ENCODE measurements around the gene MDFIC2. TPM values are rescaled to one million over a fixed set of nuclear protein-coding genes. Genes with fewer than 3 reads are reported as not detected.

MDFIC2 gene
- total and polyA plus RNA-seq, 2 donors (not counting 3 experiments of a cell fraction or from before 2014, with no cell fraction given) = not detected

DNA sequence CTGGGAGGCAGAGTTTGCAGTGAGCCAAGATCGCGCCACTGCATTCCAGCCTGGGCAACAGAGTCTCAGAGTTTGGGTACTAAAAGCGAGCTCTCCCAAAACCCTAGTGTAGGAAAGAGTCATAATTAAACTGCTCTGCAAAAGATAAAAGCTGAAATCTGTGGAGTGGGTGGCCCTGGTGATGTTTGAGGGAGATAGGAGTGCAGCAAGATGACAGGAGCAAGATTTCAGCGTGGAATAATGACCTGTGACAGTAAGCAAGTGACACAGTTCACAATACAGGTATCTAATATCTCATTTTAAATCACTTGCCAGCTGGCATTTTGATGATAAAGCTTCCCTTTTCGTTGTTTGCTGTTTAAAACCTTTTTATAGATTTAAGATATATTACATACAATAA is 79.3 kb downstream of the MDFIC2 start:
- dilution Hi-C loops (cut with MboI; ENCODE audit: extremely low pct_ligation_motif_present, low sequenced_read_pairs) = no loop called here
- intact Hi-C loops (cut with micrococcal nuclease) = no loop called here
- no peak overlapping the region for H3K4me3 ChIP-seq (replicated peaks in 1 of 3; ENCODE audit: insufficient read depth in 1 of 3, low read depth in 1 of 3, low read length in 3 of 3)
- H3K9me3 ChIP-seq (replicated peaks; ENCODE audit: control insufficient read depth, insufficient read depth, low read length) = no peaks in the 10 kb centered on the region
- H3K36me3 ChIP-seq (ENCODE audit: control insufficient read depth in 2 of 2, extremely low read depth in 1 of 2, insufficient read depth in 2 of 2, low read length in 2 of 2) = no peaks in the 10 kb centered on the region
- no peak overlapping the region for H2AFZ ChIP-seq (ENCODE audit: low read depth, low read length)
- H3K9me1 ChIP-seq (replicated peaks; ENCODE audit: control insufficient read depth, extremely low read depth, insufficient read depth, low read length) = no peaks in the 10 kb centered on the region
- no peak overlapping the region for H3K27ac ChIP-seq (ENCODE audit: insufficient read depth, low read depth, low read length)
- H3K79me2 ChIP-seq (ENCODE audit: control insufficient read depth, insufficient read depth, low read length) = no peaks in the 10 kb centered on the region
- no peak overlapping the region for H3K4me2 ChIP-seq (ENCODE audit: insufficient read depth, low read length)
- POLR2A ChIA-PET = no interaction called here
- DNase-seq (ENCODE audit: low read depth, low spot score) (no peak), FAIRE-seq (no peak)
- H3K9ac ChIP-seq (replicated peaks; ENCODE audit: extremely low read depth, insufficient read depth, low read length) = no peak overlapping the region
- H3K4me1 ChIP-seq (ENCODE audit: control insufficient read depth, extremely low read depth, insufficient read depth, low read length) = no peaks in the 10 kb centered on the region
- TF ChIP-seq, protein P1, sequence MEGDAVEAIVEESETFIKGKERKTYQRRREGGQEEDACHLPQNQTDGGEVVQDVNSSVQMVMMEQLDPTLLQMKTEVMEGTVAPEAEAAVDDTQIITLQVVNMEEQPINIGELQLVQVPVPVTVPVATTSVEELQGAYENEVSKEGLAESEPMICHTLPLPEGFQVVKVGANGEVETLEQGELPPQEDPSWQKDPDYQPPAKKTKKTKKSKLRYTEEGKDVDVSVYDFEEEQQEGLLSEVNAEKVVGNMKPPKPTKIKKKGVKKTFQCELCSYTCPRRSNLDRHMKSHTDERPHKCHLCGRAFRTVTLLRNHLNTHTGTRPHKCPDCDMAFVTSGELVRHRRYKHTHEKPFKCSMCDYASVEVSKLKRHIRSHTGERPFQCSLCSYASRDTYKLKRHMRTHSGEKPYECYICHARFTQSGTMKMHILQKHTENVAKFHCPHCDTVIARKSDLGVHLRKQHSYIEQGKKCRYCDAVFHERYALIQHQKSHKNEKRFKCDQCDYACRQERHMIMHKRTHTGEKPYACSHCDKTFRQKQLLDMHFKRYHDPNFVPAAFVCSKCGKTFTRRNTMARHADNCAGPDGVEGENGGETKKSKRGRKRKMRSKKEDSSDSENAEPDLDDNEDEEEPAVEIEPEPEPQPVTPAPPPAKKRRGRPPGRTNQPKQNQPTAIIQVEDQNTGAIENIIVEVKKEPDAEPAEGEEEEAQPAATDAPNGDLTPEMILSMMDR (IDR thresholded peaks at IDR 0.05; ENCODE audit: extremely low read depth in 1 of 2, insufficient read depth in 1 of 2, low read depth in 1 of 2, low read length in 2 of 2) = no peak
- TF ChIP-seq JUN (IDR thresholded peaks at IDR 0.05; ENCODE audit: borderline replicate concordance, insufficient read depth, insufficient read length, low read depth) (no peak), FOS (IDR thresholded peaks at IDR 0.05; ENCODE audit: borderline replicate concordance, insufficient read depth, low read length) (no peak), MAX (IDR thresholded peaks at IDR 0.05; ENCODE audit: insufficient read depth, insufficient read length) (no peak), EZH2 (IDR thresholded peaks at IDR 0.05; ENCODE audit: borderline replicate concordance, low read depth, low read length, severe bottlenecking) (no peak)
- H3K27me3 ChIP-seq (ENCODE audit: control insufficient read depth in 2 of 2, insufficient read depth in 2 of 2, low read length in 2 of 2) = no peaks in the 10 kb centered on the region
- BruUV-seq (replicated peaks) = no TSS peak
- H4K20me1 ChIP-seq (replicated peaks; ENCODE audit: control insufficient read depth, extremely low read depth, insufficient read depth, low read length) = no peaks in the 10 kb centered on the region
- CTCF ChIA-PET = no interaction called here

GRCh38 chr3:70231266-70231701 is 81.2 kb downstream of the MDFIC2 start:
- H3K36me3 ChIP-seq (ENCODE audit: control insufficient read depth in 2 of 2, extremely low read depth in 1 of 2, insufficient read depth in 2 of 2, low read length in 2 of 2) = no peaks in the 10 kb centered on the region
- no TSS peak for BruUV-seq (replicated peaks)
- no peaks in the 10 kb centered on the region for H3K79me2 ChIP-seq (ENCODE audit: control insufficient read depth, insufficient read depth, low read length)
- intact Hi-C loops (cut with micrococcal nuclease) = no loop called here
- H3K9me3 ChIP-seq (replicated peaks; ENCODE audit: control insufficient read depth, insufficient read depth, low read length) = no peaks in the 10 kb centered on the region
- H3K4me1 ChIP-seq (ENCODE audit: control insufficient read depth, extremely low read depth, insufficient read depth, low read length) = no peaks in the 10 kb centered on the region
- TF ChIP-seq JUN (IDR thresholded peaks at IDR 0.05; ENCODE audit: borderline replicate concordance, insufficient read depth, insufficient read length, low read depth) = no peak
- TF ChIP-seq EZH2 (IDR thresholded peaks at IDR 0.05; ENCODE audit: borderline replicate concordance, low read depth, low read length, severe bottlenecking) = no peak
- TF ChIP-seq MYC (IDR thresholded peaks at IDR 0.05; ENCODE audit: low read depth, low read length) = no peak
- TF ChIP-seq FOS (IDR thresholded peaks at IDR 0.05; ENCODE audit: borderline replicate concordance, insufficient read depth, low read length) = no peak
- TF ChIP-seq, protein P1 (IDR thresholded peaks at IDR 0.05; ENCODE audit: extremely low read depth in 1 of 2, insufficient read depth in 1 of 2, low read depth in 1 of 2, low read length in 2 of 2) = no peak
- TF ChIP-seq POLR2AphosphoS5 (IDR thresholded peaks at IDR 0.05; ENCODE audit: insufficient read depth, low read depth, low read length) = no peak
- no peak for TF ChIP-seq MAX (IDR thresholded peaks at IDR 0.05; ENCODE audit: insufficient read depth, insufficient read length)
- TF ChIP-seq POLR2A (IDR thresholded peaks at IDR 0.05; ENCODE audit: low read depth, low read length) = no peak
- no peaks in the 10 kb centered on the region for H3K27me3 ChIP-seq (ENCODE audit: control insufficient read depth in 2 of 2, insufficient read depth in 2 of 2, low read length in 2 of 2)
- no peak overlapping the region for H3K9ac ChIP-seq (replicated peaks; ENCODE audit: extremely low read depth, insufficient read depth, low read length)
- DNase-seq (ENCODE audit: low read depth, low spot score) (no peak), FAIRE-seq (no peak)
- no peak overlapping the region for H3K4me2 ChIP-seq (ENCODE audit: insufficient read depth, low read length)
- H2AFZ ChIP-seq (ENCODE audit: low read depth, low read length) = no peak overlapping the region
- ChIA-PET POLR2A (no interaction called here), CTCF (interaction anchor here (1.1 to 1.4 kb wide), 2 partner anchors 9 to 12 kb away, joined by 3 to 5 read pairs; no protein-coding TSS in a partner anchor)
- no peak overlapping the region for H3K4me3 ChIP-seq (replicated peaks in 1 of 3; ENCODE audit: insufficient read depth in 1 of 3, low read depth in 1 of 3, low read length in 3 of 3)
- dilution Hi-C loops (cut with MboI; ENCODE audit: extremely low pct_ligation_motif_present, low sequenced_read_pairs) = no loop called here
- H4K20me1 ChIP-seq (replicated peaks; ENCODE audit: control insufficient read depth, extremely low read depth, insufficient read depth, low read length) = no peaks in the 10 kb centered on the region
- H3K27ac ChIP-seq (ENCODE audit: insufficient read depth, low read depth, low read length) = no peak overlapping the region
- H3K9me1 ChIP-seq (replicated peaks; ENCODE audit: control insufficient read depth, extremely low read depth, insufficient read depth, low read length) = no peaks in the 10 kb centered on the region
